Hepatocyte (in vitro differentiated cells): ENCODE results near the gene XIRP1. TPM values are rescaled to one million over a fixed set of nuclear protein-coding genes. Genes with fewer than 3 reads are reported as not detected.

ENCODE experiments used
- DNase-seq: peaks from one replicate; pipeline ENCODE4 v3.0.0-alpha.2; 2016; ENCODE audit warnings: low spot score
- H2AFZ ChIP-seq: fragments of 200-600 bp; sonication (generic); 2 replicates; pipeline ENCODE4 v1.6.0; 2016; ENCODE audit warnings: antibody characterized with exemption, mild to moderate bottlenecking
- H3K27ac ChIP-seq: fragments of 200-600 bp; sonication (generic); 2 replicates; pipeline ENCODE4 v1.5.1; 2016; ENCODE audit warnings: mild to moderate bottlenecking
- H3K27me3 ChIP-seq: fragments of 200-600 bp; sonication (generic); 2 replicates; pipeline ENCODE4 v1.6.1; 2016
- H3K36me3 ChIP-seq: fragments of 200-600 bp; sonication (generic); replicated peaks from 2 replicates; pipeline ENCODE4 v1.5.1; 2016; ENCODE audit warnings: low read depth; ENCODE audit not compliant: insufficient read depth
- H3K4me1 ChIP-seq: fragments of 200-600 bp; sonication (generic); 2 replicates; pipeline ENCODE4 v1.5.1; 2016; ENCODE audit warnings: mild to moderate bottlenecking, moderate library complexity; ENCODE audit not compliant: insufficient read depth
- H3K4me2 ChIP-seq: fragments of 200-600 bp; sonication (generic); 2 replicates; pipeline ENCODE4 v1.6.0; 2016
- H3K4me3 ChIP-seq: fragments of 200-600 bp; sonication (generic); 2 replicates; pipeline ENCODE4 v1.5.1; 2016; ENCODE audit warnings: mild to moderate bottlenecking
- H3K79me2 ChIP-seq: fragments of 200-600 bp; sonication (generic); 2 replicates; pipeline ENCODE4 v1.6.0; 2017; ENCODE audit warnings: mild to moderate bottlenecking
- H3K9me2 ChIP-seq: fragments of 200-600 bp; sonication (generic); replicated peaks from 2 replicates; pipeline ENCODE4 v1.6.0; 2017; ENCODE audit warnings: mild to moderate bottlenecking; ENCODE audit not compliant: insufficient read depth
- H3K9me3 ChIP-seq: fragments of 200-600 bp; sonication (generic); 2 replicates; pipeline ENCODE4 v1.5.1; 2016; ENCODE audit warnings: low read depth, mild to moderate bottlenecking
- H4K20me1 ChIP-seq: fragments of 200-600 bp; sonication (generic); 2 replicates; pipeline ENCODE4 v1.6.0; 2016; ENCODE audit warnings: mild to moderate bottlenecking; ENCODE audit not compliant: insufficient read depth, poor library complexity, severe bottlenecking
- CTCF ChIP-seq: fragments of 200-600 bp; sonication (generic); IDR thresholded peaks from 2 replicates; pipeline ENCODE4 v1.5.1; 2016; ENCODE audit warnings: antibody characterized with exemption, mild to moderate bottlenecking; ENCODE audit not compliant: poor library complexity
- EZH2 ChIP-seq: fragments of 200-600 bp; sonication (generic); IDR thresholded peaks from 2 replicates; pipeline ENCODE4 v1.6.1; 2016; ENCODE audit warnings: antibody characterized with exemption, mild to moderate bottlenecking, borderline replicate concordance
- EZH2phosphoT487 ChIP-seq: fragments of 200-600 bp; sonication (generic); IDR thresholded peaks from one replicate; pipeline ENCODE4 v1.6.1; 2018; ENCODE audit warnings: antibody characterized with exemption, mild to moderate bottlenecking, low read depth, moderate library complexity; ENCODE audit not compliant: unreplicated experiment, severe bottlenecking
- WGBS: methylation state at CpG from one replicate; pipeline ENCODE4 v1.1.6; 2016; ENCODE audit warnings: low lambda C conversion rate; ENCODE audit errors: missing lambda C conversion rate; 5-methylcytosine and 5-hydroxymethylcytosine counted together
- polyA plus RNA-seq: library from polyadenylated mRNA; unstranded; fragments of >200 nt; fragmentation: Nextera tagmentation; extraction: Ambion mirVana; gene quantifications from 2 replicates; pipeline ENCODE4 v1.2.1, GENCODE V29; 2016
- total RNA-seq: library from RNA; depleted of rRNA; stranded (reverse); fragments of >200 nt; gene quantifications from 2 replicates; pipeline ENCODE4 v1.2.3, GENCODE V29; 2014

Gene XIRP1
- total and polyA plus RNA-seq, 2 experiments from 2014 or later, result 0.10 to 1.4 TPM

GRCh38 chr3:39186692-39187151 lies 5.7 kb downstream of the XIRP1 start:
- Histone ChIP-seq H3K4me3 (no peak overlapping the region), H3K9me2 (no peaks in the 10 kb centered on the region), H3K79me2 (no peaks in the 10 kb centered on the region), H3K4me2 (no peak overlapping the region), H3K27me3 (no peaks in the 10 kb centered on the region), H3K27ac (no peak overlapping the region), H3K36me3 (no peaks in the 10 kb centered on the region), H3K9me3 (no peaks in the 10 kb centered on the region), H3K4me1 (no peaks in the 10 kb centered on the region), H2AFZ (no peak overlapping the region), H4K20me1 (no peaks in the 10 kb centered on the region)
- 82% methylated on average over 11 of the region's 11 CpGs for whole genome bisulfite sequencing
- TF ChIP-seq EZH2phosphoT487, result no peak
- TF ChIP-seq EZH2, result no peak
- no peak for TF ChIP-seq CTCF
- no peak for DNase-seq

DNA sequence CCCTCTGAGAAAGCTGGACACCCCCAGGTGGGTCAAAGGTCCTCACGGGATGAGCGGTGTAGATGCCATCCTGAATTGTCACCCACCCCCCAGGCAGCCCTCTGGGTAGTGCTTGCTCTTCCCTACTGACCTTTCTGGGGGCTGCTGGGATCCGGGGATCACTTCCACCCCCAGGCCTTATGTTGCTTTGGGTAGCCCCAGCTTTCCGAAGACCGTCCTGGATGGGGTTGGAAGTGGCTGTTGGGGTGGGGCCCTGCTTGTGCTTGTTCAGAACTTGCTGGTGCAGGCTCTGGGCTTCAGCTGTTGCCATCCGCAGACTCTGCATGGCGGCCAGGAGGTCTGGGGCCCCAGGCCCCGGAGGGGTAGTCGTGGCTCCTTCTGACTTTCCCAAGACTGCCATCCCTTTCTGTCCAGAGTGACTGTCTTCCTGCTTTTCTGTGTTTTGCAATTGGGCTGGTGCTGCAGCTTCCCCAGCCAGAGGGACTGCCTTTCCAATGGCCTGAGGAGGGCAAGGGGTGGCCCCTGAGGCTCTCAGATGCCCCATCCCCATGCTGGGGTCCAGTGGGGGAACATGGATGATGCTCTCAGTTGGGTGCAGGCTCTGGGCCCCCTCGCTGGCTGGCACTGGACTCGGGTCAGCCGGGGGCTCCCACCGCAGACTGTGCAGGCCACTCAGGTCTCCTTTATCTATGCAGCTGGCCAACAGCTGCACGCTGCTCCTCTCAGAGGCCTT lies 6.3 kb downstream of the XIRP1 start:
- Histone ChIP-seq H3K27ac (no peak overlapping the region), H3K4me1 (no peaks in the 10 kb centered on the region), H3K27me3 (no peaks in the 10 kb centered on the region), H2AFZ (no peak overlapping the region), H3K4me2 (no peak overlapping the region), H3K9me2 (no peaks in the 10 kb centered on the region), H3K79me2 (no peaks in the 10 kb centered on the region), H3K9me3 (no peaks in the 10 kb centered on the region), H3K36me3 (no peaks in the 10 kb centered on the region), H4K20me1 (no peaks in the 10 kb centered on the region), H3K4me3 (no peak overlapping the region)
- WGBS, result 91% methylated on average over 14 of the region's 14 CpGs
- TF ChIP-seq EZH2, result no peak
- DNase-seq, result no peak

GRCh38 chr3:39185326-39185958 lies 7.0 kb downstream of the XIRP1 start:
- H3K4me3 ChIP-seq, result no peak overlapping the region
- H2AFZ ChIP-seq, result no peak overlapping the region
- peaks cover 1% of the 10 kb centered on the region for H3K4me1 ChIP-seq
- H3K36me3 ChIP-seq, result no peaks in the 10 kb centered on the region
- no peaks in the 10 kb centered on the region for H3K9me3 ChIP-seq
- TF ChIP-seq EZH2, result no peak
- no peak for TF ChIP-seq EZH2phosphoT487
- TF ChIP-seq CTCF, result no peak
- H4K20me1 ChIP-seq, result no peaks in the 10 kb centered on the region
- H3K27ac ChIP-seq, result no peak overlapping the region
- no peak for DNase-seq
- H3K27me3 ChIP-seq, result no peaks in the 10 kb centered on the region
- WGBS, result 90% methylated on average over 9 of the region's 9 CpGs
- no peak overlapping the region for H3K4me2 ChIP-seq
- no peaks in the 10 kb centered on the region for H3K79me2 ChIP-seq
- H3K9me2 ChIP-seq, result no peaks in the 10 kb centered on the region

DNA sequence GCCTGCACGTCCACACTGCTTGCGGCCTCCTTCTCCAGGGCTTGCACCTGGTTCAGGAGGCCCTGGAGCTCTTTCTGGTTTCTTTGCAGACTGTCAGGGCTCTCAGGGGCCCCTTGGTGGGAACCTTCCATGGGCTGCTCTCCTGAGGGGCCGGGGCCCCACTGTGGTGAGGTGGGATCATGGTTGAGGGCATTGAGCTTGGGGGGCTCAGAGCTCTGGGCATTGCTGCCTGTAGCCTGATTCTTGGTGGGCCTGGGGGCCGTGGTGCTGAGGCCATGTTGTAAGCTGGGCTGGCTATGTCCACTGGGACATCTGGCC lies 7.5 kb downstream of the XIRP1 start:
- WGBS, result 96% methylated on average over 4 of the region's 4 CpGs
- Histone ChIP-seq H3K9me2 (no peaks in the 10 kb centered on the region), H3K4me1 (peaks cover 6% of the 10 kb centered on the region), H3K79me2 (no peaks in the 10 kb centered on the region), H3K4me2 (no peak overlapping the region), H4K20me1 (no peaks in the 10 kb centered on the region), H3K4me3 (no peak overlapping the region), H3K27ac (no peak overlapping the region), H3K9me3 (no peaks in the 10 kb centered on the region), H3K27me3 (no peaks in the 10 kb centered on the region), H2AFZ (no peak overlapping the region), H3K36me3 (no peaks in the 10 kb centered on the region)
- TF ChIP-seq CTCF (no peak), EZH2 (no peak), EZH2phosphoT487 (no peak)
- no peak for DNase-seq
